Astrocyte (in vitro differentiated cells and primary cell): ENCODE measurements around the gene LRRFIP1. TPM values are rescaled to one million over a fixed set of nuclear protein-coding genes. Genes with fewer than 3 reads are reported as not detected.
A peak's percentile ranks its signal among the peaks of the same experiment; 100 is the strongest.

Experiments
- DNase-seq: peaks from one replicate; pipeline ENCODE4 v3.0.0-alpha.2; 2010; ENCODE audit warnings: low read depth
- FAIRE-seq: peaks from 2 replicates; lab custom pipeline; 2011; peaks lifted over from hg19 to GRCh38; lab: Jason Lieb, UNC
- H2AFZ ChIP-seq: 2 replicates; pipeline ENCODE4 v1.6.0; 2012; ENCODE audit warnings: low read depth, low read length, inconsistent platforms
- H3K27ac ChIP-seq: 2 replicates; pipeline ENCODE4 v1.5.1; 2011; ENCODE audit warnings: low read depth, low read length, inconsistent platforms
- H3K27me3 ChIP-seq: 2 replicates; pipeline ENCODE4 v1.6.0; 2011; ENCODE audit warnings: low read length, inconsistent platforms; ENCODE audit not compliant: insufficient read depth
- H3K36me3 ChIP-seq: 2 replicates; pipeline ENCODE4 v1.5.1; 2011; ENCODE audit warnings: low read length, inconsistent platforms; ENCODE audit not compliant: insufficient read depth
- H3K4me1 ChIP-seq: 2 replicates; pipeline ENCODE4 v1.5.1; 2011; ENCODE audit warnings: low read length, inconsistent platforms; ENCODE audit not compliant: insufficient read depth
- H3K4me2 ChIP-seq: 2 replicates; pipeline ENCODE4 v1.6.0; 2012; ENCODE audit warnings: low read length, inconsistent platforms
- H3K4me3 ChIP-seq: 2 replicates; pipeline ENCODE4 v1.5.1; 2011; ENCODE audit warnings: low read depth, mild to moderate bottlenecking, low read length, inconsistent platforms; ENCODE audit not compliant: insufficient read depth
- H3K79me2 ChIP-seq: 2 replicates; pipeline ENCODE4 v1.6.0; 2012; ENCODE audit warnings: mild to moderate bottlenecking, low read length, inconsistent platforms; ENCODE audit not compliant: insufficient read depth
- H3K9ac ChIP-seq: 2 replicates; pipeline ENCODE4 v1.6.0; 2012; ENCODE audit warnings: mild to moderate bottlenecking, low read length, inconsistent platforms
- H3K9me3 ChIP-seq: 2 replicates; pipeline ENCODE4 v1.5.1; 2012; ENCODE audit warnings: low read depth, mild to moderate bottlenecking, low read length, inconsistent platforms; ENCODE audit not compliant: insufficient read depth
- H4K20me1 ChIP-seq: 2 replicates; pipeline ENCODE4 v1.6.0; 2012; ENCODE audit warnings: low read length, inconsistent platforms; ENCODE audit not compliant: insufficient read depth
- H3K27ac Mint-ChIP-seq: one replicate; pipeline ENCODE4 v1.8.0; 2021; ENCODE audit warnings: mild to moderate bottlenecking, mixed read lengths; ENCODE audit not compliant: unreplicated experiment
- H3K27me3 Mint-ChIP-seq: one replicate; pipeline ENCODE4 v1.8.0; 2021; ENCODE audit warnings: low read depth, mixed read lengths; ENCODE audit not compliant: unreplicated experiment
- H3K36me3 Mint-ChIP-seq: one replicate; pipeline ENCODE4 v1.8.0; 2021; ENCODE audit warnings: low read depth, mixed read lengths; ENCODE audit not compliant: unreplicated experiment
- H3K4me1 Mint-ChIP-seq: one replicate; pipeline ENCODE4 v1.8.0; 2021; ENCODE audit warnings: low read depth, mixed read lengths; ENCODE audit not compliant: unreplicated experiment
- H3K4me3 Mint-ChIP-seq: one replicate; pipeline ENCODE4 v1.8.0; 2021; ENCODE audit warnings: mild to moderate bottlenecking, moderate library complexity, mixed read lengths; ENCODE audit not compliant: unreplicated experiment
- H3K9me3 Mint-ChIP-seq: one replicate; pipeline ENCODE4 v1.8.0; 2021; ENCODE audit warnings: mild to moderate bottlenecking, mixed read lengths; ENCODE audit not compliant: unreplicated experiment
- EZH2 ChIP-seq: IDR thresholded peaks from 2 replicates; pipeline ENCODE4 v1.6.1; 2012; ENCODE audit warnings: mild to moderate bottlenecking, low read length, inconsistent platforms; ENCODE audit not compliant: insufficient read depth
- total RNA-seq: library from RNA; stranded (reverse); gene quantifications from 2 replicates; pipeline ENCODE4 v1.2.1, GENCODE V29; 2021
- TF ChIP-seq, protein P1 (sequence below): IDR thresholded peaks from 2 replicates; pipeline ENCODE4 v1.5.1; 2011; ENCODE audit warnings: low read depth, mild to moderate bottlenecking, inconsistent platforms, low read length, moderate library complexity; ENCODE audit not compliant: insufficient read depth

Gene LRRFIP1
- total RNA-seq, 1 donor from 2014 or later: 83.3 TPM

DNA sequence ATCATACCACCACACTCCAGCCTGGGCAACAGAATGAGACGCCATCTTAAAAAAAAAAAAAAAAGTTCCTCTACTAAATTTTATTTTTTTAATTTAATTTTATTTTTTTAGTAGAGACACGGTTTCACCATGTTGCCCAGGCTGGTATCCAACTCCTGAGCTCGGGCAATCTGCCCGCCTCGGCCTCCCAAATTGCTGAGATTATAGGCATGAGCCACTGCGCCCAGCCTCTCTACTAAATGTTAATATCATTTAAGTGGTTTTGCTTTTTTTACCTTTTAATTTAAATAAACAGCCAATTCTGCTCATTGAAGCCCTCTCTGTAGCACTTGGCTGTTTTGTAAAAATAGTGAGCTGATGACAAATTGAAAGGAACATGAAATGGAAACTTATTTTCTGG, 46.1 kb upstream of the LRRFIP1 start:
- Mint-ChIP-seq H3K4me3 (no peak overlapping the region), H3K36me3 (no peaks in the 10 kb centered on the region)
- no peak for FAIRE-seq

DNA sequence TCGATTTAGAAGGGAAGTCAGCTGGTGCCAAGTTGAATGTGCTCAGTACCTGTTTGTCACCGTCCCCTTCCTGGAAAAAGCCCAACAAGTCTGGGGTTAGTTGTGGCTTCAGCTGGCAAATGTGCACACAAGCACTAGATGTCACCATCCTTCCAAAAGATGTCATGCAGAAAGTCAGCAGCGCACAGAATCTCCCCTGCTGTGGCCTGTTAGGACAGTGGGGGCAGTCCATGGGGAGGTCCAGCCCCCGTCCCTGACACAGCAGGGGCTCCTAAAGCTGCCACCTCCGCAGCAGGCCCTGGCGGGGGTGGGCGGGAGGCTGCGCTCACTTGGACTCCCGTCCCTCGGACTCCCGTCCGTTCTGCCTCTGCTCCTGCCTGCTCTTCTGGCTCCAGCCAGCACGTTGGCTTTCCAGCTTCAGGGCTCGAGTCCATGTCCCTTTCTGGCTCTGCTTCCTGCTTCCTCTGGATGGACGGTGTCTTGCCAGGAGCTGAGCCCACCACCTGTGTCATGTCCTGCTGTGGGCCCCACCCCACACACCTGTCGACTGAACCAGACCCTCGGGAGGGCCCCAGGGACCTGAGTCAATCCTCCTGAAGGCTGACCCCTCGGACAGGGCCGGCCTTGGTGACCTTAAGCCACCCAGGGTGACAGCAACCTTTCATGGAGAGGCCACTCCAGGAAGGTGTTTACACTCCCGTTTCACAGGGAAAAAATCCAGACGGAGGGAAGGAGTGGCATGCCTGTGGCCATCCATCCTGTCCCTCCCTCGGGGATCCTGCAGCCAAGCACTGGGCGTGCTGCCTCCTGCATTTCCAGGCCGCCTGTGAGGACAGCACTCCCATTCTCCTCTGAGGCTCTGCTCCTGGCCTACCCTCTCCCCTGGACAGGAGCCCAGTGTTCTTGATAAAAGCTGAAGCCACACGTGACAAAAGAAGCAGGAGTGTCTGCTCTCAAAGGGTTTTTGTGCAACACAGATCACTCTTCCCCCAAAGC, 45.3 kb upstream of the LRRFIP1 start:
- Histone ChIP-seq H3K4me3 (no peak overlapping the region), H4K20me1 (no peaks in the 10 kb centered on the region), H3K9ac (peak overlapping the region; percentile 17), H3K4me1 (peaks cover 6% of the 10 kb centered on the region), H3K79me2 (no peaks in the 10 kb centered on the region), H3K27me3 (peaks cover 6% of the 10 kb centered on the region), H2AFZ (peak overlapping the region; percentile 65), H3K9me3 (no peaks in the 10 kb centered on the region), H3K4me2 (peak overlapping the region; percentile 76), H3K27ac (no peak overlapping the region), H3K36me3 (no peaks in the 10 kb centered on the region)
- no peaks in the 10 kb centered on the region for H3K4me1 Mint-ChIP-seq
- peaks cover 15% of the 10 kb centered on the region for H3K27me3 Mint-ChIP-seq
- H3K4me3 Mint-ChIP-seq: no peak overlapping the region
- no peak overlapping the region for H3K27ac Mint-ChIP-seq
- DNase-seq (peak; percentile 42), FAIRE-seq (peak; percentile 20)
- no peaks in the 10 kb centered on the region for H3K36me3 Mint-ChIP-seq
- TF ChIP-seq EZH2: no peak
- TF ChIP-seq, protein P1, sequence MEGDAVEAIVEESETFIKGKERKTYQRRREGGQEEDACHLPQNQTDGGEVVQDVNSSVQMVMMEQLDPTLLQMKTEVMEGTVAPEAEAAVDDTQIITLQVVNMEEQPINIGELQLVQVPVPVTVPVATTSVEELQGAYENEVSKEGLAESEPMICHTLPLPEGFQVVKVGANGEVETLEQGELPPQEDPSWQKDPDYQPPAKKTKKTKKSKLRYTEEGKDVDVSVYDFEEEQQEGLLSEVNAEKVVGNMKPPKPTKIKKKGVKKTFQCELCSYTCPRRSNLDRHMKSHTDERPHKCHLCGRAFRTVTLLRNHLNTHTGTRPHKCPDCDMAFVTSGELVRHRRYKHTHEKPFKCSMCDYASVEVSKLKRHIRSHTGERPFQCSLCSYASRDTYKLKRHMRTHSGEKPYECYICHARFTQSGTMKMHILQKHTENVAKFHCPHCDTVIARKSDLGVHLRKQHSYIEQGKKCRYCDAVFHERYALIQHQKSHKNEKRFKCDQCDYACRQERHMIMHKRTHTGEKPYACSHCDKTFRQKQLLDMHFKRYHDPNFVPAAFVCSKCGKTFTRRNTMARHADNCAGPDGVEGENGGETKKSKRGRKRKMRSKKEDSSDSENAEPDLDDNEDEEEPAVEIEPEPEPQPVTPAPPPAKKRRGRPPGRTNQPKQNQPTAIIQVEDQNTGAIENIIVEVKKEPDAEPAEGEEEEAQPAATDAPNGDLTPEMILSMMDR: no peak
- peaks cover 3% of the 10 kb centered on the region for H3K9me3 Mint-ChIP-seq

More for the DNA sequence above, 46.1 kb upstream of the LRRFIP1 start:
- no peak for DNase-seq
- Histone ChIP-seq H3K9ac (peak overlapping the region; percentile 17), H3K79me2 (no peaks in the 10 kb centered on the region), H4K20me1 (no peaks in the 10 kb centered on the region), H2AFZ (no peak overlapping the region), H3K27me3 (peaks cover 6% of the 10 kb centered on the region), H3K4me2 (peak overlapping the region; percentile 76), H3K4me3 (no peak overlapping the region), H3K4me1 (peaks cover 6% of the 10 kb centered on the region), H3K9me3 (no peaks in the 10 kb centered on the region), H3K36me3 (no peaks in the 10 kb centered on the region), H3K27ac (no peak overlapping the region)
- TF ChIP-seq, protein P1: no peak
- no peak for TF ChIP-seq EZH2
- H3K9me3 Mint-ChIP-seq: peaks cover 2% of the 10 kb centered on the region
- H3K27me3 Mint-ChIP-seq: peaks cover 19% of the 10 kb centered on the region
- H3K27ac Mint-ChIP-seq: no peak overlapping the region
- H3K4me1 Mint-ChIP-seq: no peaks in the 10 kb centered on the region
